KMS-11 (cell line): ENCODE data around the gene RAB1B.

Source experiments
- H2AFZ ChIP-seq: fragments of 200-600 bp; sonication (generic); 2 replicates; pipeline ENCODE4 v1.6.1; 2016; ENCODE audit warnings: antibody characterized with exemption, mixed run types, low read depth
- H3K27ac ChIP-seq: fragments of 200-600 bp; sonication (generic); 2 replicates; pipeline ENCODE4 v1.6.1; 2016; ENCODE audit warnings: mild to moderate bottlenecking, mixed run types
- H3K27me3 ChIP-seq: fragments of 200-600 bp; sonication (generic); 2 replicates; pipeline ENCODE4 v1.6.1; 2017; ENCODE audit warnings: mild to moderate bottlenecking, low read depth, mixed run types, moderate library complexity; ENCODE audit not compliant: insufficient read depth
- H3K36me3 ChIP-seq: fragments of 200-600 bp; sonication (generic); 2 replicates; pipeline ENCODE4 v1.6.1; 2017; ENCODE audit warnings: mild to moderate bottlenecking, mixed run types; ENCODE audit not compliant: insufficient read depth
- H3K4me1 ChIP-seq: fragments of 200-600 bp; sonication (generic); 2 replicates; pipeline ENCODE4 v1.6.1; 2016; ENCODE audit warnings: mild to moderate bottlenecking, low read depth, mixed run types; ENCODE audit not compliant: poor library complexity, severe bottlenecking
- H3K4me2 ChIP-seq: fragments of 200-600 bp; sonication (generic); 2 replicates; pipeline ENCODE4 v1.7.0; 2016; ENCODE audit warnings: mild to moderate bottlenecking, mixed run types
- H3K4me3 ChIP-seq: fragments of 200-600 bp; sonication (generic); IDR thresholded peaks from 2 replicates; pipeline ENCODE4 v1.6.1; 2017; ENCODE audit warnings: low read depth, low read length, mixed read lengths; ENCODE audit not compliant: insufficient read depth
- H3K79me2 ChIP-seq: fragments of 200-600 bp; sonication (generic); 2 replicates; pipeline ENCODE4 v1.6.1; 2016; ENCODE audit warnings: low read depth, mixed run types; ENCODE audit not compliant: insufficient read depth
- H3K9ac ChIP-seq: fragments of 200-600 bp; sonication (generic); 2 replicates; pipeline ENCODE4 v1.6.1; 2016; ENCODE audit warnings: mild to moderate bottlenecking, mixed run types
- H4K20me1 ChIP-seq: fragments of 200-600 bp; sonication (generic); 2 replicates; pipeline ENCODE4 v1.6.1; 2016; ENCODE audit warnings: mild to moderate bottlenecking, mixed run types; ENCODE audit not compliant: insufficient read depth
- TF ChIP-seq, protein P1 (sequence below): fragments of 200-600 bp; sonication (generic); conservative IDR thresholded peaks from 2 replicates; pipeline ENCODE4 v1.6.1; 2017; ENCODE audit warnings: low read depth, mild to moderate bottlenecking, antibody characterized with exemption, low read length, moderate library complexity, mixed read lengths

RAB1B gene

DNA sequence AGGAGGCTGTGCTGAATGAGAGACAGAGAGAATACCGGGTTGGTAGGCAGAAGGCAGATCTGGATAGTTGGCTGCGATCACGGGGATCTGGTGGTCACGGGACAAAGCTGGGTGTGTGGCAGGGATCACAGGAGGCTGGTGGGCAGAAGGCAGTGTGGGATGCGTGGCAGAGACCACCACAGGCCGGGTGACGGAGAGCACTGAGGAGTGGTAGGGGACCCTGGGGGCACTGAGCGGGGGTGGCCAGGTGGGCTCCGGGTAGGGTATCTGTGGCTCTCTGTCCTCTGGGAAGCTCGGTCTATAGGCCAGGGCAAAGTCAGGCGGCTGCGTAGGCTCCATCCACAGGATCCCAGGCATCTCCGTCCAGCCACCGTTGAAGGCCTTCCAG is 47.1 kb downstream of the RAB1B start:
- Histone ChIP-seq H4K20me1 (no peaks in the 10 kb centered on the region), H3K4me3 (no peak overlapping the region), H3K79me2 (no peaks in the 10 kb centered on the region), H3K36me3 (no peaks in the 10 kb centered on the region), H3K27me3 (peaks cover 2% of the 10 kb centered on the region; the same call in 1 of the 2 replicates), H3K27ac (no peak overlapping the region), H2AFZ (no peak overlapping the region), H3K4me2 (no peak overlapping the region), H3K4me1 (peaks cover 7% of the 10 kb centered on the region), H3K9ac (no peak overlapping the region)
- TF ChIP-seq, protein P1, sequence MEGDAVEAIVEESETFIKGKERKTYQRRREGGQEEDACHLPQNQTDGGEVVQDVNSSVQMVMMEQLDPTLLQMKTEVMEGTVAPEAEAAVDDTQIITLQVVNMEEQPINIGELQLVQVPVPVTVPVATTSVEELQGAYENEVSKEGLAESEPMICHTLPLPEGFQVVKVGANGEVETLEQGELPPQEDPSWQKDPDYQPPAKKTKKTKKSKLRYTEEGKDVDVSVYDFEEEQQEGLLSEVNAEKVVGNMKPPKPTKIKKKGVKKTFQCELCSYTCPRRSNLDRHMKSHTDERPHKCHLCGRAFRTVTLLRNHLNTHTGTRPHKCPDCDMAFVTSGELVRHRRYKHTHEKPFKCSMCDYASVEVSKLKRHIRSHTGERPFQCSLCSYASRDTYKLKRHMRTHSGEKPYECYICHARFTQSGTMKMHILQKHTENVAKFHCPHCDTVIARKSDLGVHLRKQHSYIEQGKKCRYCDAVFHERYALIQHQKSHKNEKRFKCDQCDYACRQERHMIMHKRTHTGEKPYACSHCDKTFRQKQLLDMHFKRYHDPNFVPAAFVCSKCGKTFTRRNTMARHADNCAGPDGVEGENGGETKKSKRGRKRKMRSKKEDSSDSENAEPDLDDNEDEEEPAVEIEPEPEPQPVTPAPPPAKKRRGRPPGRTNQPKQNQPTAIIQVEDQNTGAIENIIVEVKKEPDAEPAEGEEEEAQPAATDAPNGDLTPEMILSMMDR = no peak

DNA sequence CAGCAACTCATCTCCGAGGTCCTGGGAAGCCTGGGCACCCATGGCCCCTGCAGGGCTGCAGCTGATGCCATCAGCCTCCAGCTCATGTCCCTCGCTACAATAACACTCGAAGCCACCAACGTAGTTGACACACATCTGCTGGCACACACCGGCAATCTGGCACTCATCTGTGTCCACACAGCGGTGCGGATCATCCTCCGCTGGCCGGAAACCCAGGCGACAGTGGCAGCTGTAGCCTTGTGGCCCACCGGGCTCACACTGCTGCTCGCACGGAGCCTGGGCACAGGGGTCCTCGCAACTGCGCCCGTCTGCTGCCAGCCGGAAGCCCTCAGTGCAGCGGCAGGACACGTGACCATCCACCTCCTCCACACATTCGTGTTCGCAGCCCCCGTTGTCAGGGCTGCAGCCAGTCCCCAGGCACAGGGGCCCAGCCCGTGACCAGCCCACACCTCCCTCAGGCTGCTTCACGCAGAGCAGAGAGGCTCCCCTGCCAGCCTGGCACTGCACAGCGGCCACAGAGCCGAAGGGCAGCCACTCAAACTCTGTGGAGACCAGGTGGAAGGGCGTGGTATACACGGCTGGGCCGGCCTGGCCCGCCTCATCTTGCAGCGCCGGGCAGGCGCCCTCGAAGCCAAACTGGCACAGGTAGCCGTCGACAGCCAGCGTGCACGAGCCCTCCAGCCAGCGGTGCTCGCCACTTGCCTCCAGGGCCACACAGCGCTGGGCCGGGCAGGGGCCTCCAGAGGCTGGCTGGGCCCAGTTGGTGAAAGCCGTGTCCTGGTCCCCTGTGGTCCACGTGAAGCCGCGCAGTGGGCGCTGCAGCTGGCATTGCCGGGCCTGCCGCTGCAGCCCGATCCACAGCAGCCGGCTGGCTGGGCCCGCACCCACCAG is 47.7 kb downstream of the RAB1B start:
- H2AFZ ChIP-seq = no peak overlapping the region
- H3K4me1 ChIP-seq = peaks cover 4% of the 10 kb centered on the region
- H4K20me1 ChIP-seq = no peaks in the 10 kb centered on the region
- TF ChIP-seq, protein P1 = no peak
- H3K36me3 ChIP-seq = no peaks in the 10 kb centered on the region
- no peaks in the 10 kb centered on the region for H3K79me2 ChIP-seq
- no peak overlapping the region for H3K27ac ChIP-seq
- no peak overlapping the region for H3K9ac ChIP-seq
- H3K4me2 ChIP-seq = no peak overlapping the region
- H3K4me3 ChIP-seq = no peak overlapping the region
- H3K27me3 ChIP-seq = peaks cover 2% of the 10 kb centered on the region; the same call in 1 of the 2 replicates

DNA sequence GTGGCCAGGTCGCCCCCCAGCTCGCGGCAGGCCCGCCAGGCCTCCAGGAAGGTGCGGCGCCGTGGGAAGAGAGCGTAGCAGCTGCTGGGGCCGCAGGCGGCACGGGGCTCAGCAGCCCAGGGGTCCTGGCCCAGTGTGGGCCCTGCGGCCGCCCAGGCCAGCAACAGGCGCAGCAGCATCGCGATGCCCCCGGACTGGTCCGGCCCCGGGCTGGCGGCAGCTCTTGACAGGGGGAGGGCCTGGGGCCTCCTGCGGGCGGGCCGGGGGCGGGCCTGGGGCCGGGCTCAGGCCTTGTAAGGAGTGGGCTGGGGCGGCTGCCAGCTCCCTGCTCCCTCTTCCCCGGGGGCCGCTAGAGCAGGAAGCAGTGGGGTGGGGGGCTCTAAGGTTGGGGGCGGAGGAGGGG is 48.4 kb downstream of the RAB1B start, which contains the start of gene CD248:
Gene CD248, minus strand, starts transcription at position 196 of the 403 bp plus-strand sequence. Its CDS starts 17 bp downstream, at position 179.
- no peak within 1 kb of the TSS for H3K4me3 ChIP-seq
- no peaks in the 10 kb centered on the region for H4K20me1 ChIP-seq
- H3K27me3 ChIP-seq = peaks cover 2% of the 10 kb centered on the region; the same call in 1 of the 2 replicates
- no peak within 1 kb of the TSS for H3K27ac ChIP-seq
- TF ChIP-seq, protein P1 = no peak
- no peak within 1 kb of the TSS for H2AFZ ChIP-seq
- H3K4me1 ChIP-seq = peaks cover 4% of the 10 kb centered on the region
- no peak within 1 kb of the TSS for H3K4me2 ChIP-seq
- no peak within 1 kb of the TSS for H3K9ac ChIP-seq
- H3K36me3 ChIP-seq = no peaks in the 10 kb centered on the region
- H3K79me2 ChIP-seq = no peaks in the 10 kb centered on the region

DNA sequence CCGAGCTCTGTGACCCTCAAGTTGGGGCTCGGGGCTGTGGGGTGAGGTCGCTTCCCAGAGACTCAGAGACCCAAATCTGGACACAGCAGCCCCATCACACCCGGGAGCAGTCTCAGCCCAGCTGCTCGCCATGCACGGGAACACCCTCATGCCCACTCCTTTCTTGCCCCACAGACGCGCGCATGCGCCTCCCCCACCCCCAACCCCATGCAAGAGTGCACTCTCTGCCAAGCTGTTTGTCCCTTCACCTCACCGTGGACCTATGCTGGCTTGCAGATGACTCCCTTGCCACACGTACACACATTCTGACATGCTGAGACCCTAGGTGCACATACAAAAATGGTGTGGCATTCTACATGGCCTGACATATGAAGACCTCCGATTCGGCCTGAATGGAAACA is 48.9 kb downstream of the RAB1B start:
- TF ChIP-seq, protein P1 = no peak
- H3K36me3 ChIP-seq = no peaks in the 10 kb centered on the region
- no peak overlapping the region for H3K4me3 ChIP-seq
- peaks cover 2% of the 10 kb centered on the region; the same call in 1 of the 2 replicates for H3K27me3 ChIP-seq
- H3K4me1 ChIP-seq = peaks cover 4% of the 10 kb centered on the region
- H3K4me2 ChIP-seq = no peak overlapping the region
- no peaks in the 10 kb centered on the region for H4K20me1 ChIP-seq
- H3K79me2 ChIP-seq = no peaks in the 10 kb centered on the region
- H3K9ac ChIP-seq = no peak overlapping the region
- no peak overlapping the region for H2AFZ ChIP-seq
- H3K27ac ChIP-seq = no peak overlapping the region
